Brain microvascular endothelial cell (primary cell): ENCODE measurements around the gene ADGRL3.

Source experiments
- DNase-seq: peaks from one replicate; pipeline ENCODE4 v3.0.0-alpha.2; 2020
- H3K27ac ChIP-seq: fragments of 250-450 bp; sonication (Bioruptor Pico); 2 replicates; pipeline ENCODE4 v1.5.1; 2020; ENCODE audit warnings: mild to moderate bottlenecking, moderate library complexity
- H3K27me3 ChIP-seq: fragments of 250-450 bp; sonication (Bioruptor Pico); replicated peaks from 2 replicates; pipeline ENCODE4 v1.5.1; 2020; ENCODE audit warnings: mild to moderate bottlenecking
- H3K36me3 ChIP-seq: fragments of 250-450 bp; sonication (Bioruptor Pico); replicated peaks from 2 replicates; pipeline ENCODE4 v1.5.1; 2020; ENCODE audit warnings: mild to moderate bottlenecking
- H3K4me3 ChIP-seq: 2 replicates; pipeline ENCODE4 v1.5.1; 2011; ENCODE audit warnings: low read depth, mild to moderate bottlenecking, control low read depth, low read length, moderate library complexity
- CTCF ChIP-seq: IDR thresholded peaks from 2 replicates; pipeline ENCODE4 v1.5.1; 2011; ENCODE audit warnings: low read depth, mild to moderate bottlenecking, moderate library complexity, low read length, control low read depth, inconsistent platforms; ENCODE audit errors: missing control alignments
- in situ Hi-C: cut with HindIII; loops from 2 replicates; pipeline ENCODE4 v1.10.0; 2017; ENCODE audit warnings: low sequenced_read_pairs, low pct_ligation_motif_present

ADGRL3 gene

GRCh38 chr4:61401771-61402170, 201.6 kb downstream of the ADGRL3 start:
- no peak overlapping the region for H3K4me3 ChIP-seq
- in situ Hi-C loops: no loop called here
- H3K36me3 ChIP-seq: no peaks in the 10 kb centered on the region
- no peak for TF ChIP-seq CTCF
- DNase-seq: no peak
- no peaks in the 10 kb centered on the region for H3K27me3 ChIP-seq
- no peak overlapping the region for H3K27ac ChIP-seq

DNA sequence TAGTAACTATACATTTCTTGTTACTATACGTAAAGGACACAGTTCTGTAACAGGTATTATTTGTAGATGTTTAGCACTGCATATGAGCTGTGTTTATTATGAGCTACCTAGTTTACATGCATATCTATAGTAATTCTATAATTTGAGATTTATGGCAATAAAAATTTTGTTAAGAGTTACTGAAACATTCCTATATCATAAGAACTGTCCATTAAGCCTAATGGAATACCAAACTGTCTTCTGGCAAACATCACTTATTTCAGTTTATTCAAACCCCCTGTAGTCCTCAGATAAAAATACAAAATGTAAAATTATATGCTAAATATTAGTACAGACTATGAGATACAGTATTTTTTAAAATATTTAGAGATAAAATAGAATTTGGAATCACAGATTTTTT, 205.2 kb downstream of the ADGRL3 start:
- DNase-seq: no peak
- TF ChIP-seq CTCF: no peak
- Histone ChIP-seq H3K36me3 (no peaks in the 10 kb centered on the region), H3K27ac (no peak overlapping the region), H3K27me3 (no peaks in the 10 kb centered on the region), H3K4me3 (no peak overlapping the region)
- in situ Hi-C loops: no loop called here

DNA sequence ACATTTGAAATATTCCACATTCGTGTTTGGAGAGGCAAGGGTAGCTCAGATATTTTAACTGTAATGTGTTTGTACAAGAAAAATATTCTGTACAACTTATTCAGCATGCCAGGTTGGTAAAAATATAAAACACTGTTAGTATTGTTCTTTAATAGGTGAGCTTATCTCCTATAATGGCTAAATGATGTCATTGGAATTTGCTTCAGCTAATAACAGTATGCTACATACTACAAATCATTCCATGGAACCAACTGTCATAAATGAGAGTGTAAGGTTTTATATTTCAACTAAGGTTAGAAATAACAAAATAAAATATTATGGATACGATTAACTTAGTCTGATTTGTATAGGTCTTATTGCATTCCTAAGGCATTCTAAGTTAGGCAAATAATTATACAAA, 206.6 kb downstream of the ADGRL3 start:
- H3K27ac ChIP-seq: no peak overlapping the region
- in situ Hi-C loops: no loop called here
- TF ChIP-seq CTCF: no peak
- no peaks in the 10 kb centered on the region for H3K36me3 ChIP-seq
- H3K4me3 ChIP-seq: no peak overlapping the region
- H3K27me3 ChIP-seq: no peaks in the 10 kb centered on the region
- no peak for DNase-seq

GRCh38 chr4:61407642-61408618, 207.8 kb downstream of the ADGRL3 start:
- in situ Hi-C loops: no loop called here
- Histone ChIP-seq H3K27me3 (no peaks in the 10 kb centered on the region), H3K36me3 (no peaks in the 10 kb centered on the region), H3K27ac (no peak overlapping the region), H3K4me3 (no peak overlapping the region)
- no peak for TF ChIP-seq CTCF
- no peak for DNase-seq

GRCh38 chr4:61408861-61409260, 208.7 kb downstream of the ADGRL3 start:
- H3K4me3 ChIP-seq: no peak overlapping the region
- H3K27me3 ChIP-seq: no peaks in the 10 kb centered on the region
- no peak overlapping the region for H3K27ac ChIP-seq
- DNase-seq: no peak
- no peak for TF ChIP-seq CTCF
- in situ Hi-C loops: no loop called here
- no peaks in the 10 kb centered on the region for H3K36me3 ChIP-seq
